HG02885 (cell line): Measurements from ENCODE around the gene MUC5B.
"Not testable (repeated sequence)": the region's sequence is repeated elsewhere in the genome, so short reads cannot be mapped to it uniquely, and the experiment has no call there.

Experiments
- ATAC-seq: cut with Tn5 transposase; IDR thresholded peaks from one replicate; pipeline ENCODE4 v1.9.1; 2021; ENCODE audit warnings: mild to moderate bottlenecking; ENCODE audit not compliant: unreplicated experiment, poor library complexity

Gene MUC5B

GRCh38 chr11:1202154-1202775 lies 20.6 kb upstream of the MUC5B start:
- ATAC-seq, result no peak

- ATAC-seq, result no peak
Observed at GRCh38 chr11:1202776-1203504, 19.9 kb upstream of the MUC5B start.

- ATAC-seq, result no peak
Observed at GRCh38 chr11:1203505-1204271, 19.2 kb upstream of the MUC5B start.

GRCh38 chr11:1204381-1205101 lies 18.3 kb upstream of the MUC5B start:
- no peak for ATAC-seq

GRCh38 chr11:1205121-1205986 lies 17.5 kb upstream of the MUC5B start:
- no peak for ATAC-seq

GRCh38 chr11:1205987-1206331 lies 16.9 kb upstream of the MUC5B start:
- no peak for ATAC-seq

GRCh38 chr11:1206391-1207271 lies 16.2 kb upstream of the MUC5B start:
- ATAC-seq, result no peak

- no peak for ATAC-seq
Observed at GRCh38 chr11:1207401-1208143, 15.3 kb upstream of the MUC5B start.

GRCh38 chr11:1208144-1208393 lies 14.8 kb upstream of the MUC5B start:
- no peak for ATAC-seq

GRCh38 chr11:1208394-1209261 lies 14.2 kb upstream of the MUC5B start:
- ATAC-seq, result no peak

- ATAC-seq, result no peak
Observed at GRCh38 chr11:1209371-1210057, 13.4 kb upstream of the MUC5B start.

- no peak for ATAC-seq
Observed at GRCh38 chr11:1211838-1212237, 11.0 kb upstream of the MUC5B start.

- not testable (repeated sequence) for ATAC-seq
Observed at GRCh38 chr11:1215826-1216225, 7.0 kb upstream of the MUC5B start.

GRCh38 chr11:1217151-1217550 lies 5.7 kb upstream of the MUC5B start:
- no peak for ATAC-seq

GRCh38 chr11:1218256-1218787 lies 4.5 kb upstream of the MUC5B start:
- no peak for ATAC-seq

GRCh38 chr11:1218788-1219445 lies 3.9 kb upstream of the MUC5B start:
- ATAC-seq, result no peak
